ENCODE results near the gene ELFN1. TPM values are rescaled to one million over a fixed set of nuclear protein-coding genes. Genes with fewer than 3 reads are reported as not detected.

The ELFN1 gene
- total and polyA plus RNA-seq, 2 donors (not counting 3 experiments of a cell fraction or from before 2014, with no cell fraction given): 0.37 to 1.0 TPM

DNA sequence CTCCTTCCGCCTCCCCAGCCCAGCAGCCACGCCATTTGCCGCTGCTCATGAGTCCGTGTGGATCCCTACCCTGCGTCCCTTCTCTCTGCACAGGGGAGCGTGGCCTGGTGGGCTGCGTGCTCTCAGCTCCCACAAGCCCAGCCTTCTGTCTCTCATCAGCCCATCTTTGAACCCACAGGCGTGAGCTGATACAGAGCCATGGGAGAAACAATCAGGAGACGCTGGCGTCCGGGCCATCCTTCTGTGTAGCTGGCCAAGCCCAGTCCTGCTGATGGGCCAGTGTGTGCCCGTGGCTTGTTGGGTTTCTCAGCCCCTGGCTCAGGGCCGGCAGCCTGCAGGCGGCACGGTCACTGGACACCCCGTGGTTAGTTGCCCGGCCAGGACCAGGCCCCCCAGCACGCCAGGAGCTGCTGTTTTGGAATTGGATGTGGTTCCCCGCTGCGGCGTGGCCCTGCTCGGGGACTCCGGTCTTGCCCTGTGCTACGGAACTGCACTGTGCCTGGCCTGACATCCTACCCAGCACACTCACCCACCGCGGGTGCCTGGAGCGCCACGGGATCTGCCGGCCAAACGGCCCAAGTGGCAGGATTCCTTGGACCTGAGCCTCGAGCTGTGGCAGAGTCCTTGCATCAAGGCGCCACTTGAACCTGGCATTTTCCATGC, 88.9 kb downstream of the ELFN1 start:
- Histone ChIP-seq H3K4me3 (replicated peaks in 1 of 3; ENCODE audit: insufficient read depth in 1 of 3, low read depth in 1 of 3, low read length in 3 of 3) (no peak overlapping the region), H3K9me1 (replicated peaks; ENCODE audit: control insufficient read depth, extremely low read depth, insufficient read depth, low read length) (no peaks in the 10 kb centered on the region), H3K9ac (replicated peaks; ENCODE audit: extremely low read depth, insufficient read depth, low read length) (no peak overlapping the region), H2AFZ (ENCODE audit: low read depth, low read length) (no peak overlapping the region), H3K27me3 (ENCODE audit: control insufficient read depth in 2 of 2, insufficient read depth in 2 of 2, low read length in 2 of 2) (peaks cover 0 to 1% of the 10 kb centered on the region in 2 experiments), H3K9me3 (replicated peaks; ENCODE audit: control insufficient read depth, insufficient read depth, low read length) (no peaks in the 10 kb centered on the region), H3K4me2 (ENCODE audit: insufficient read depth, low read length) (no peak overlapping the region), H3K27ac (ENCODE audit: insufficient read depth, low read depth, low read length) (no peak overlapping the region), H3K79me2 (ENCODE audit: control insufficient read depth, insufficient read depth, low read length) (no peaks in the 10 kb centered on the region), H4K20me1 (replicated peaks; ENCODE audit: control insufficient read depth, extremely low read depth, insufficient read depth, low read length) (no peaks in the 10 kb centered on the region), H3K36me3 (ENCODE audit: control insufficient read depth in 2 of 2, extremely low read depth in 1 of 2, insufficient read depth in 2 of 2, low read length in 2 of 2) (no peaks in the 10 kb centered on the region), H3K4me1 (ENCODE audit: control insufficient read depth, extremely low read depth, insufficient read depth, low read length) (no peaks in the 10 kb centered on the region)
- DNase-seq (ENCODE audit: low read depth, low spot score): no peak
- BruUV-seq (replicated peaks): no TSS peak
- ChIA-PET CTCF (interaction anchor here (1.0 to 1.2 kb wide), 3 partner anchors 11 to 180 kb away, joined by 3 to 6 read pairs (median 5); no protein-coding TSS in a partner anchor), POLR2A (no interaction called here)
- FAIRE-seq: no peak
- no peak for TF ChIP-seq CTCF (IDR thresholded peaks at IDR 0.05; ENCODE audit: extremely low read depth in 1 of 2, insufficient read depth in 1 of 2, low read depth in 1 of 2, low read length in 2 of 2)
- TF ChIP-seq MAX (IDR thresholded peaks at IDR 0.05; ENCODE audit: insufficient read depth, insufficient read length): no peak
- no peak for TF ChIP-seq MYC (IDR thresholded peaks at IDR 0.05; ENCODE audit: low read depth, low read length)
- no peak for TF ChIP-seq POLR2A (IDR thresholded peaks at IDR 0.05; ENCODE audit: low read depth, low read length)
- no peak for TF ChIP-seq EZH2 (IDR thresholded peaks at IDR 0.05; ENCODE audit: borderline replicate concordance, low read depth, low read length, severe bottlenecking)
- no peak for TF ChIP-seq POLR2AphosphoS5 (IDR thresholded peaks at IDR 0.05; ENCODE audit: insufficient read depth, low read depth, low read length)
- TF ChIP-seq GATA2 (IDR thresholded peaks at IDR 0.05; ENCODE audit: insufficient read depth, insufficient read length, low read depth, low read length): no peak
- no peak for TF ChIP-seq FOS (IDR thresholded peaks at IDR 0.05; ENCODE audit: borderline replicate concordance, insufficient read depth, low read length)
- TF ChIP-seq JUN (IDR thresholded peaks at IDR 0.05; ENCODE audit: borderline replicate concordance, insufficient read depth, insufficient read length, low read depth): no peak
- dilution Hi-C loops (cut with MboI; ENCODE audit: extremely low pct_ligation_motif_present, low sequenced_read_pairs) (no loop called here), intact Hi-C loops (cut with micrococcal nuclease) (loop anchor here (5.0 kb wide), 1 partner anchor 182 kb away; no protein-coding TSS in a partner anchor)

All from endothelial cell of umbilical vein (primary cell).